ENCODE results near the gene RNF38.

- TF ChIP-seq, protein P1, sequence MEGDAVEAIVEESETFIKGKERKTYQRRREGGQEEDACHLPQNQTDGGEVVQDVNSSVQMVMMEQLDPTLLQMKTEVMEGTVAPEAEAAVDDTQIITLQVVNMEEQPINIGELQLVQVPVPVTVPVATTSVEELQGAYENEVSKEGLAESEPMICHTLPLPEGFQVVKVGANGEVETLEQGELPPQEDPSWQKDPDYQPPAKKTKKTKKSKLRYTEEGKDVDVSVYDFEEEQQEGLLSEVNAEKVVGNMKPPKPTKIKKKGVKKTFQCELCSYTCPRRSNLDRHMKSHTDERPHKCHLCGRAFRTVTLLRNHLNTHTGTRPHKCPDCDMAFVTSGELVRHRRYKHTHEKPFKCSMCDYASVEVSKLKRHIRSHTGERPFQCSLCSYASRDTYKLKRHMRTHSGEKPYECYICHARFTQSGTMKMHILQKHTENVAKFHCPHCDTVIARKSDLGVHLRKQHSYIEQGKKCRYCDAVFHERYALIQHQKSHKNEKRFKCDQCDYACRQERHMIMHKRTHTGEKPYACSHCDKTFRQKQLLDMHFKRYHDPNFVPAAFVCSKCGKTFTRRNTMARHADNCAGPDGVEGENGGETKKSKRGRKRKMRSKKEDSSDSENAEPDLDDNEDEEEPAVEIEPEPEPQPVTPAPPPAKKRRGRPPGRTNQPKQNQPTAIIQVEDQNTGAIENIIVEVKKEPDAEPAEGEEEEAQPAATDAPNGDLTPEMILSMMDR (IDR thresholded peaks at IDR 0.05; ENCODE audit: poor library complexity) = no peak
- TF ChIP-seq EZH2 (IDR thresholded peaks at IDR 0.05; ENCODE audit: borderline replicate concordance) = no peak
- TF ChIP-seq EZH2phosphoT487 (IDR thresholded peaks at IDR 0.05; ENCODE audit: low read depth, severe bottlenecking, unreplicated experiment) = no peak
Measured at GRCh38 chr9:36337865-36338264, 62.2 kb downstream of the RNF38 start.

Data from hepatocyte (in vitro differentiated cells).